Naive thymus-derived CD4-positive, alpha-beta T cell (primary cell): ENCODE measurements around the gene AFF4. TPM values are rescaled to one million over a fixed set of nuclear protein-coding genes. Genes with fewer than 3 reads are reported as not detected.
"Not testable (repeated sequence)": the region's sequence is repeated elsewhere in the genome, so short reads cannot be mapped to it uniquely, and the experiment has no call there.

Experiments used
- ATAC-seq: fragments of 150-1000 bp; cut with Tn5 transposase; 2 replicates; pipeline ENCODE4 v1.10.0; 2021; ENCODE audit warnings: mild to moderate bottlenecking, moderate library complexity
- CTCF ChIA-PET: fragments of 350-600 bp; sonication (Branson Sonifier 250); formaldehyde crosslinking; loops from one replicate; lab custom pipeline; 2021; ENCODE audit warnings: antibody characterized with exemption; lab: Charles Lee
- POLR2A ChIA-PET: fragments of 350-600 bp; sonication (Branson Sonifier 250); formaldehyde crosslinking; loops from one replicate; lab custom pipeline; 2021; ENCODE audit warnings: antibody characterized with exemption, inconsistent platforms; lab: Charles Lee
- DNase-seq, 9 donors: peaks; one replicate each; pipeline versions ENCODE4 v3.0.0 to v3.0.0-alpha.2; 2020 to 2022; ENCODE audit warnings: mixed read lengths in 1 of 9
- H3K27ac ChIP-seq: one replicate; pipeline ENCODE4 v1.7.0; 2013; ENCODE audit warnings: mild to moderate bottlenecking, low read depth, low read length, moderate library complexity
- H3K27me3 ChIP-seq, 2 donors: one replicate each; pipeline ENCODE4 v1.7.0; 2013; ENCODE audit warnings: low read length in 2 of 2, mild to moderate bottlenecking in 2 of 2, moderate library complexity in 2 of 2; ENCODE audit not compliant: control insufficient read depth in 2 of 2, insufficient read depth in 2 of 2
- H3K36me3 ChIP-seq, 3 experiments: 1 replicate in 2 of 3; 2 replicates in 1 of 3; pipeline ENCODE4 v1.7.0; 2013; ENCODE audit warnings: low read length in 3 of 3, mild to moderate bottlenecking in 3 of 3, moderate library complexity in 1 of 3; ENCODE audit not compliant: insufficient read depth in 3 of 3, control insufficient read depth in 2 of 3
- H3K4me1 ChIP-seq, 2 donors: one replicate each; pipeline ENCODE4 v1.7.0; 2013; ENCODE audit warnings: low read length in 2 of 2, mild to moderate bottlenecking in 2 of 2, moderate library complexity in 1 of 2; ENCODE audit not compliant: control insufficient read depth in 2 of 2, insufficient read depth in 2 of 2
- H3K4me3 ChIP-seq: 2 replicates; pipeline ENCODE4 v1.7.0; 2013; ENCODE audit warnings: mild to moderate bottlenecking, low read length
- H3K9me3 ChIP-seq, 3 experiments: 1 replicate in 2 of 3; 2 replicates in 1 of 3; pipeline ENCODE4 v1.7.0; 2013; ENCODE audit warnings: low read length in 3 of 3; ENCODE audit not compliant: control insufficient read depth in 2 of 3
- H3K27ac Mint-ChIP-seq, 9 donors: one replicate each; pipeline ENCODE4 v1.8.0; 2020 to 2022; ENCODE audit warnings: mixed read lengths in 9 of 9, mild to moderate bottlenecking in 8 of 9, moderate library complexity in 5 of 9, inconsistent platforms in 2 of 9
- H3K27me3 Mint-ChIP-seq, 5 donors: one replicate each; pipeline ENCODE4 v1.8.0; 2021 to 2022; ENCODE audit warnings: mixed read lengths in 5 of 5, mild to moderate bottlenecking in 1 of 5
- H3K36me3 Mint-ChIP-seq, 5 donors: one replicate each; pipeline ENCODE4 v1.8.0; 2020 to 2022; ENCODE audit warnings: mixed read lengths in 5 of 5, mild to moderate bottlenecking in 3 of 5, inconsistent platforms in 1 of 5
- H3K4me1 Mint-ChIP-seq, 7 donors: one replicate each; pipeline ENCODE4 v1.8.0; 2020 to 2022; ENCODE audit warnings: mixed read lengths in 7 of 7, mild to moderate bottlenecking in 3 of 7, inconsistent platforms in 1 of 7
- H3K4me3 Mint-ChIP-seq, 10 donors: one replicate each; pipeline ENCODE4 v1.8.0; 2020 to 2022; ENCODE audit warnings: mild to moderate bottlenecking in 10 of 10, mixed read lengths in 10 of 10, moderate library complexity in 6 of 10, inconsistent platforms in 2 of 10
- H3K9me3 Mint-ChIP-seq, 11 donors: one replicate each; pipeline ENCODE4 v1.8.0; 2020 to 2022; ENCODE audit warnings: mixed read lengths in 11 of 11, mild to moderate bottlenecking in 4 of 11, inconsistent platforms in 1 of 11, moderate library complexity in 1 of 11
- intact Hi-C, 2 donors: fragments of 100-400 bp; cut with micrococcal nuclease; formaldehyde crosslinking; loops; one replicate each; pipeline ENCODE4 v1.15.1; 2023
- polyA plus RNA-seq, 2 donors: library from polyadenylated mRNA; unstranded; fragments of 300-500 nt; fragmentation: Illumina TruSeq; gene quantifications; one replicate each; pipeline ENCODE4 v1.2.3, GENCODE V29; 2021
- total RNA-seq, 6 experiments: library from RNA in 5 of 6; stranded (reverse) in 5 of 6; gene quantifications; 1 replicate in 5 of 6; 2 replicates in 1 of 6; pipeline ENCODE4 v1.2.3 and lab custom pipeline; 2021 to 2026

The AFF4 gene
- total and polyA plus RNA-seq, 7 experiments from 2014 or later = 25.3 to 82.3 (median 63.3) TPM

DNA sequence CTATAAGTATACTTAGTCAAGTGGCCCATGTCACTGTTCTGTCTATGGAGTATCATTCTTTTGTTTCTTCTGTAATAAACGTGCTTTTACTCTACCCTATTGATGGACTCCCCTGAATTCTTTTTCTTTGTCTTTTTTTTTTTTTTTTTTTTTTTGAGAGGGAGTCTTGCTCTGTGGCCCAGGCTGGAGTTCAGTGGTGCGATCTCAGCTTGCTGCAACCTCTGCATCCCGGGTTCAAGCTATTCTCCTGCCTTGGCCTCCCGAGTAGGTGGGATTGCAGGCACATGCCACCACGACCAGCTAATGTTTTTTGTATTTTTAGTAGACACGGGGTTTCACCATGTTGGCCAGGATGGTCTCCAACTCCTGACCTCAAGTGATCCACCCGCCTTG lies 9.0 kb upstream of the AFF4 start:
- H3K27me3 ChIP-seq, H3K36me3 Mint-ChIP-seq, H3K27ac ChIP-seq, H3K36me3 ChIP-seq, H3K27ac Mint-ChIP-seq, H3K4me1 Mint-ChIP-seq, DNase-seq, H3K4me1 ChIP-seq, intact Hi-C loops, CTCF ChIA-PET, H3K4me3 ChIP-seq, H3K9me3 ChIP-seq, ATAC-seq, H3K4me3 Mint-ChIP-seq: not testable (repeated sequence)
- H3K27me3 Mint-ChIP-seq = peaks cover 0 to 11% (median 0%) of the 10 kb centered on the region in 5 donors
- peaks cover 0 to 18% (median 4%) of the 10 kb centered on the region in 11 donors for H3K9me3 Mint-ChIP-seq
- POLR2A ChIA-PET = interaction anchor here (1.0 kb wide), 1 partner anchor 105 kb away, joined by 6 read pairs; no protein-coding TSS in a partner anchor

DNA sequence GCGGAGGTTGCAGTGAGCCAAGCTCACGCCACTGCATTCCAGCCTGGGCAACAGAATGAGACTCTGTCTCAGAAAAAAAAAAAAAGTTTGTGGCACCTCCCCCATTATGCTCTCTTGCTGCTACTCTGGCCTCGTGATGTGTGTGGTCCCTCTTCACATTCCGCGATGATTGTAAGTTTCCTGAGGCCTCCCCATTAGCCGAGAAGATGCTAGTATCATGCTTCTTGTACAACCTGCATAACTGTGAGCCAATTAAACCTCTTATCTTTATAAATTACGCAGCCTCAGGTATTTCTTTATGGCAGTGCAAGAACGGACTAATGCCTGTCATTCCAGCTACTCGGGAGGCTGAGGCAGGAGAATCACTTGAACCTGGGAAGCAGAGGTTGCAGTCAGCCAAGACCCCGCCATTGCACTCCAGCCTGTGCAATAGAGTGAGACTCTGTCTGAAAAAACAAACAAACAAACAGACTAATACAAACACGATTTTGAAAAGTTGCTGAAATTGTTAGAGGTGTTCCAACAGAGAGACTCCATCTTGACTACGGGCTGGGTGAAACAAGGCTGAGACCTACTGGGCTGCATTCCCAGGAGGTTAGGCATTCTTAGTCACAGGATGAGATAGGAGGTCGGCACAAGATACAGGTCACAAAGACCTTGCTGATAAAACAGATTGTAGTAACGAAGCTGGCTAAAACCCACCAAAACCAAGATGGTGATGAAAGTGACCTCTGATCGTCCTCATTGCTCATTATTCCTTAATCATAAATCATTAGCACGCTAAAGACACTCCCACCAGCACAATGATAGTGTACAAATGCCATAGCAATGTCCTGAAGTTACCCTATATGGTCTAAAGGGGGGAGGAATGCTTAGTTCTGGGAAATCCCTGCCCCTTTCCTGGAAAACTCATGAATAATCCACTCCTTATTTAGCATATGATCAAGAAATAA lies 8.3 kb upstream of the AFF4 start:
- no peaks in the 10 kb centered on the region for H3K9me3 ChIP-seq
- ChIA-PET CTCF (no interaction called here), POLR2A (interaction anchor here (0.7 kb wide), 1 partner anchor 160 kb away, joined by 3 read pairs; no protein-coding TSS in a partner anchor)
- intact Hi-C loops = no loop called here
- H3K36me3 ChIP-seq = no peaks in the 10 kb centered on the region
- H3K27me3 Mint-ChIP-seq = peaks cover 0 to 8% (median 0%) of the 10 kb centered on the region in 5 donors
- H3K4me3 Mint-ChIP-seq = no peak overlapping the region
- no peaks in the 10 kb centered on the region for H3K4me1 Mint-ChIP-seq
- H3K9me3 Mint-ChIP-seq = peaks cover 0 to 11% (median under 1%) of the 10 kb centered on the region in 11 donors
- no peaks in the 10 kb centered on the region for H3K27me3 ChIP-seq
- DNase-seq (no peak), ATAC-seq (no peak)
- no peaks in the 10 kb centered on the region for H3K4me1 ChIP-seq
- H3K27ac ChIP-seq = no peak overlapping the region
- peaks cover 0 to 4% (median 0%) of the 10 kb centered on the region in 5 donors for H3K36me3 Mint-ChIP-seq
- H3K4me3 ChIP-seq = no peak overlapping the region
- H3K27ac Mint-ChIP-seq = no peak overlapping the region

DNA sequence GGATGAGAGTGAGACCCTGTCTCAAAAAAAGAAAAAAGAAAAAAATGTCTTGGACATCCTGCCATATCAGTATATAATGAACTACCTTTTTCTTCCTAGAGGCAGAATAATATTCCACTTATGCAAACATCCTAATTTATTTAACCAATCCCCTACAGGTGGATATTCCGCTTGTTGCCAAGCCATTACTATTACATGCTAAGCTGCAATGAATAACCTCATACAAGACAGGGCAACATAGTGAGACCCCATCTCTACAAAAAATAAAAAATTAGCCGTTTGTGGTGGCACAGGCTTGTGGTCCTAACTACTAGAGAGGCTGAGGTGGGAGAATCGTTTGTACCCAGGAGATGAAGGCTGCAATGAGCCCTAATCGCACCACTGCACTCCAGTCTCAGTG lies 1.7 kb upstream of the AFF4 start:
- no peak overlapping the region for H3K27ac ChIP-seq
- Mint-ChIP-seq H3K4me1 (peaks cover 19 to 35% (median 21%) of the 10 kb centered on the region in 7 donors), H3K27me3 (no peaks in the 10 kb centered on the region), H3K36me3 (peaks cover 0 to 7% (median 0%) of the 10 kb centered on the region in 5 donors), H3K27ac (peak overlapping the region in 5 of 9 donors; percentile 47 to 99 (median 96)), H3K9me3 (no peaks in the 10 kb centered on the region), H3K4me3 (no peak overlapping the region)
- peaks cover 10 to 17% of the 10 kb centered on the region in 2 donors for H3K4me1 ChIP-seq
- POLR2A ChIA-PET = interaction anchor here (1.6 to 4.1 kb wide), 3 partner anchors 11 to 87 kb away, joined by 8 to 52 read pairs (median 16); partner anchors contain the start of genes HSPA4 and ZCCHC10
- intact Hi-C loops = loop anchor here (10.0 kb wide), 2 partner anchors 1170 to 1330 kb away; partner anchors contain the start of genes FNIP1 (in 1 of the 2) and RAPGEF6 (in 1 of the 2)
- DNase-seq = no peak
- H3K9me3 ChIP-seq = no peaks in the 10 kb centered on the region
- H3K4me3 ChIP-seq = no peak overlapping the region
- peaks cover 0 to 6% (median 0%) of the 10 kb centered on the region in 3 experiments for H3K36me3 ChIP-seq
- CTCF ChIA-PET = no interaction called here
- ATAC-seq = no peak
- H3K27me3 ChIP-seq = no peaks in the 10 kb centered on the region

DNA sequence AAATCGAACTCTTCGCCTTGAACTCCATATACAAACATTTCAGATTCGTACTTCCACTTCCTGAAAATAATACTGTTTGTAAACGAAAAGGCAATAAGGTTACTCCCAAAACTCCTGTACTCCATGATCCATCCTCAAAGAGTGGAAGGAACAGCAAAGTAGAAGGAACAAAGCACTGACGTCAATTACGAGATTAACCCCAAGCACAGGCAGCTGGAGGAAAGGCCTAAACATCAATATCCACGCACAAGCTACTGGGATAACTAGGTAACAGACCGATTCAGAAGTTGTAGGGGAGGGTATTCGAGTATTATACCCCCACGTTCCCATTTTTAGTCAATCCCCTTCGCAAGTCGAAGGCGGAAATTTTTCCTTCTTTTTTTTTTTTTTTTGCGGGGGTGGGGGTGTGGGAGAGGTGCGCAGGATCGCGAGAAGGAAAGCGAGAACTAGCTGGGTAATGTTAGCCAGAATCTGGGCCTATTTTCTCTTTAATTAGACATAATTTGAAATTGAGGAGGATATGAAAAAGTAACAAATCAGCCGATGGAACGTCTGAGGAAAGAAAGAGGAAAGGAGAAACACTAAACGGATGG lies 909 bp downstream of the AFF4 start:
- ATAC-seq = no peak
- Mint-ChIP-seq H3K36me3 (peaks cover 0 to 13% (median 6%) of the 10 kb centered on the region in 5 donors), H3K9me3 (no peaks in the 10 kb centered on the region), H3K4me3 (peak overlapping the region; percentile 90 to 100 (median 98)), H3K4me1 (peaks cover 29 to 61% (median 47%) of the 10 kb centered on the region in 7 donors), H3K27me3 (no peaks in the 10 kb centered on the region), H3K27ac (peak overlapping the region; percentile 96 to 100 (median 98))
- Histone ChIP-seq H3K27ac (peak overlapping the region; percentile 94), H3K36me3 (peaks cover 0 to 6% (median 0%) of the 10 kb centered on the region in 3 experiments), H3K9me3 (no peaks in the 10 kb centered on the region), H3K4me3 (peak overlapping the region; percentile 65), H3K4me1 (peaks cover 10 to 30% of the 10 kb centered on the region in 2 donors), H3K27me3 (no peaks in the 10 kb centered on the region)
- peak in 7 of 9 donors; percentile 10 to 43 (median 37) for DNase-seq
- intact Hi-C loops = loop anchor here (1.0 to 10.0 kb wide), 11 partner anchors 64 to 1328 kb away; partner anchors contain the start of genes GDF9 (in 2 of the 2), RAD50 (in 2 of the 2), UQCRQ (in 2 of the 2) and ZCCHC10 (in 2 of the 2)
- CTCF ChIA-PET = interaction anchor here (0.7 kb wide), 1 partner anchor 25 kb away, joined by 3 read pairs; no protein-coding TSS in a partner anchor
- POLR2A ChIA-PET = interaction anchor here (0.6 to 4.1 kb wide), 16 partner anchors 8 to 1409 kb away, joined by 3 to 52 read pairs (median 4); partner anchors contain the start of genes GDF9, HSPA4, UQCRQ and ZCCHC10

DNA sequence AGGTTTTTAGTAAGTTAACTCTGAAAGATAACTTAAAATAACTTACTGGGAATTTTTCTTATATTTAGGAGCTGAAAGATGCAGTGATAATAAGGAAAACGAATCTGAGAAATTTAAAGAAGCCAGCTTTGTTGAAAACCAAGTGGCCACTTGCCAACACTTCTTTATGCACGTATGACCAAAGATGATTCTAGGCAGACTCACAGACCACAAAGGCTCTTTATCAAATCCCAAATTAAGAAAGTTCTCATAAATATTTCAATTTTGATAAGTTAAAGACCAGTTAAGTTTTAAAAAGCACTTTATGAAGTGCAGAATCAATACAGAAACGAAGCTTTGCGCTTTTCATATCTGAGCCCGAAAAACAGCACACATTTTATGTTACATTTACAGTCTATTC lies 1.5 kb downstream of the AFF4 start:
- Mint-ChIP-seq H3K9me3 (no peaks in the 10 kb centered on the region), H3K36me3 (peaks cover 0 to 13% (median 6%) of the 10 kb centered on the region in 5 donors), H3K4me1 (peaks cover 29 to 62% (median 48%) of the 10 kb centered on the region in 7 donors), H3K4me3 (peak overlapping the region; percentile 90 to 100 (median 98)), H3K27ac (peak overlapping the region; percentile 96 to 100 (median 98)), H3K27me3 (no peaks in the 10 kb centered on the region)
- ChIA-PET POLR2A (interaction anchor here (0.6 to 4.1 kb wide), 9 partner anchors 11 to 506 kb away, joined by 3 to 52 read pairs (median 6); partner anchors contain the start of genes GDF9, HSPA4, UQCRQ and ZCCHC10), CTCF (interaction anchor here (0.7 to 0.9 kb wide), 2 partner anchors 14 to 25 kb away, joined by 3 to 5 read pairs; no protein-coding TSS in a partner anchor)
- no peak for ATAC-seq
- H3K4me1 ChIP-seq = peaks cover 10 to 30% of the 10 kb centered on the region in 2 donors
- DNase-seq = no peak
- H3K27ac ChIP-seq = peak overlapping the region; percentile 94
- peak overlapping the region; percentile 65 for H3K4me3 ChIP-seq
- no peaks in the 10 kb centered on the region for H3K27me3 ChIP-seq
- intact Hi-C loops = loop anchor here (2.0 to 10.0 kb wide), 8 partner anchors 185 to 1327 kb away; partner anchors contain the start of genes RAD50 (in 2 of the 2), FNIP1 (in 1 of the 2), IRF1 (in 1 of the 2) and KIF3A (in 1 of the 2)
- no peaks in the 10 kb centered on the region for H3K9me3 ChIP-seq
- peaks cover 0 to 6% (median 0%) of the 10 kb centered on the region in 3 experiments for H3K36me3 ChIP-seq
